Loucy (cell line): ENCODE measurements around the gene OR52M1.

Experiments
- EZH2phosphoT487 ChIP-seq: fragments of 200-600 bp; IDR thresholded peaks from 2 replicates; pipeline ENCODE4 v1.6.1; 2018; ENCODE audit warnings: antibody characterized with exemption, mild to moderate bottlenecking, moderate library complexity, borderline replicate concordance
- TF ChIP-seq, protein P1 (sequence below): fragments of 200-600 bp; sonication (generic); conservative IDR thresholded peaks from 2 replicates; pipeline ENCODE4 v1.5.1; 2014; ENCODE audit warnings: mild to moderate bottlenecking, antibody characterized with exemption, low read length

DNA sequence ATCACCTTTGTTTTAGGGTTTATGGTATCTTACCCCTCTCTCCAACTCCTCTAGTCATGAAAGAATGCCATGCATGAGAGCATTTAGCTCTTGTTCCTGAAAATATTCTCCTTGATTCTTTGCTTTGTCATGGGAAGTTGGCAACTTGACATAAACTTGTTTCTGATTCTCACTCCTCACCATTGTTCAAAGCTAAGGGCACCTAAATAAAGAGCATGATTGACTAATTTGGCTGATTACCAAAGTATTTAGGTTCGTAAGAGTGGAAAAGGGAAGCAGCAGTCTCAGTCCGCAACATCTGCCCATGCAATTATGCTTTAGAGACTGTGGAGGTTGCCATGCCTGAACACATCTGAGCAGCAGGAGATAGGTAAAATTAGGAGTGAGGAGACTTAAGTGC, 36.1 kb upstream of the OR52M1 start:
- TF ChIP-seq, protein P1, sequence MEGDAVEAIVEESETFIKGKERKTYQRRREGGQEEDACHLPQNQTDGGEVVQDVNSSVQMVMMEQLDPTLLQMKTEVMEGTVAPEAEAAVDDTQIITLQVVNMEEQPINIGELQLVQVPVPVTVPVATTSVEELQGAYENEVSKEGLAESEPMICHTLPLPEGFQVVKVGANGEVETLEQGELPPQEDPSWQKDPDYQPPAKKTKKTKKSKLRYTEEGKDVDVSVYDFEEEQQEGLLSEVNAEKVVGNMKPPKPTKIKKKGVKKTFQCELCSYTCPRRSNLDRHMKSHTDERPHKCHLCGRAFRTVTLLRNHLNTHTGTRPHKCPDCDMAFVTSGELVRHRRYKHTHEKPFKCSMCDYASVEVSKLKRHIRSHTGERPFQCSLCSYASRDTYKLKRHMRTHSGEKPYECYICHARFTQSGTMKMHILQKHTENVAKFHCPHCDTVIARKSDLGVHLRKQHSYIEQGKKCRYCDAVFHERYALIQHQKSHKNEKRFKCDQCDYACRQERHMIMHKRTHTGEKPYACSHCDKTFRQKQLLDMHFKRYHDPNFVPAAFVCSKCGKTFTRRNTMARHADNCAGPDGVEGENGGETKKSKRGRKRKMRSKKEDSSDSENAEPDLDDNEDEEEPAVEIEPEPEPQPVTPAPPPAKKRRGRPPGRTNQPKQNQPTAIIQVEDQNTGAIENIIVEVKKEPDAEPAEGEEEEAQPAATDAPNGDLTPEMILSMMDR: no peak
- no peak for TF ChIP-seq EZH2phosphoT487
